Measurements from ENCODE around the gene RPS6KA2.

Gene RPS6KA2

GRCh38 chr6:166671434-166672081 is 44.5 kb upstream of the RPS6KA2 start:
- no peak overlapping the region for H3K4me3 ChIP-seq (ENCODE audit: low read depth, low read length)
- DNase-seq (ENCODE audit: low read depth): no peak
- no peak for TF ChIP-seq CTCF (IDR thresholded peaks at IDR 0.05; ENCODE audit: control insufficient read depth, extremely low read depth, insufficient read depth)

GRCh38 chr6:166670894-166671293 is 43.8 kb upstream of the RPS6KA2 start:
- no peak for TF ChIP-seq CTCF (IDR thresholded peaks at IDR 0.05; ENCODE audit: control insufficient read depth, extremely low read depth, insufficient read depth)
- DNase-seq (ENCODE audit: low read depth): no peak
- H3K4me3 ChIP-seq (ENCODE audit: low read depth, low read length): no peak overlapping the region

GRCh38 chr6:166670013-166670412 is 43.0 kb upstream of the RPS6KA2 start:
- TF ChIP-seq CTCF (IDR thresholded peaks at IDR 0.05; ENCODE audit: control insufficient read depth, extremely low read depth, insufficient read depth): no peak
- H3K4me3 ChIP-seq (ENCODE audit: low read depth, low read length): no peak overlapping the region
- no peak for DNase-seq (ENCODE audit: low read depth)

DNA sequence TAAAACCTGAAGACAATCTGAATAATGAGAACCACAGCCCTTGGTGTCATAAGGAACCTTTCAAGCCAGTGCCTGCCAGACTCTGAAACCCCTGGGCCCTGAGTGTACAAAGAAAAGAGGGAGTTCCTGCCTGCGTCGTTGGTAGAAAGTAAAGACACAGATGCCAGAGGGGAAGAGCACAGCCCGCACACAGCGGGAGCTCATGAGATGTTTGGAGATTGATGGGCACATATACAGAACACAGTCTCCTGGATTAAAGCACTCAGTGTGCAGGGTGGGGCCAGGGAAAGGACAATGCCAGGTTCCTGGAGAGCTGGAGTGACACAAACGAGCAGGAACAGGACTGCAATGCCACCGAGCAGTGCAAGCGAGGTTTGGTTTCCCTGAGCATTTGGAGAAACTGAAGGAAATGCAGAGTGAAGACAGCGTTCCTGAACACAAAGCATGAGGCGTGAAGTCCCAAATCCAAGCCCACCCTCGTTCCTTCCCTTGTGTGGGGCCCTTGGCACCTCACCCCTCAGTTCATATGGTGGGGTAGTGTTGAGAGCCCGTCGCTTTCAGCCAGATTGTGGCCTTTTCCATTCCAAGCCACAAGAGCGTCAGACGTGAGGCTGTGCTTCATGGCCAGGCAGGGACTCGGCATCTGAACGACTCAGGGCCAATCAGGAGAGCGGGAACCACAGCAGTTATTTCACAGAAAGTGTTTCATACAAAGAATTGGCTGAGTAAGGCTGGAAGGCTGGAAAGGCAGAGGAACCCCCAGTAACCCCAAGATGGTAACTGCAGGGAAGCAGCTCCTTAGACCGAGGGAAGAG is 41.0 kb upstream of the RPS6KA2 start:
- no peak overlapping the region for H3K4me3 ChIP-seq (ENCODE audit: low read depth, low read length)
- no peak for DNase-seq (ENCODE audit: low read depth)
- TF ChIP-seq CTCF (IDR thresholded peaks at IDR 0.05; ENCODE audit: control insufficient read depth, extremely low read depth, insufficient read depth): no peak

GRCh38 chr6:166664135-166664534 is 37.1 kb upstream of the RPS6KA2 start:
- TF ChIP-seq CTCF (IDR thresholded peaks at IDR 0.05; ENCODE audit: control insufficient read depth, extremely low read depth, insufficient read depth): no peak
- no peak overlapping the region for H3K4me3 ChIP-seq (ENCODE audit: low read depth, low read length)
- DNase-seq (ENCODE audit: low read depth): no peak

- H3K4me3 ChIP-seq (ENCODE audit: low read depth, low read length): no peak overlapping the region
- DNase-seq (ENCODE audit: low read depth): no peak
- no peak for TF ChIP-seq CTCF (IDR thresholded peaks at IDR 0.05; ENCODE audit: control insufficient read depth, extremely low read depth, insufficient read depth)
These were observed 36.5 kb upstream of the RPS6KA2 start for GRCh38 chr6:166663568-166663967.

Data from LNCaP clone FGC (cell line).